ENCODE data around the gene PIH1D2. TPM values are rescaled to one million over a fixed set of nuclear protein-coding genes. Genes with fewer than 3 reads are reported as not detected.
"Not testable (repeated sequence)": the region's sequence is repeated elsewhere in the genome, so short reads cannot be mapped to it uniquely, and the experiment has no call there.

Gene PIH1D2
- total RNA-seq, 4 donors from 2014 or later: 0.48 to 2.4 (median 1.8) TPM; not detected in 1

DNA sequence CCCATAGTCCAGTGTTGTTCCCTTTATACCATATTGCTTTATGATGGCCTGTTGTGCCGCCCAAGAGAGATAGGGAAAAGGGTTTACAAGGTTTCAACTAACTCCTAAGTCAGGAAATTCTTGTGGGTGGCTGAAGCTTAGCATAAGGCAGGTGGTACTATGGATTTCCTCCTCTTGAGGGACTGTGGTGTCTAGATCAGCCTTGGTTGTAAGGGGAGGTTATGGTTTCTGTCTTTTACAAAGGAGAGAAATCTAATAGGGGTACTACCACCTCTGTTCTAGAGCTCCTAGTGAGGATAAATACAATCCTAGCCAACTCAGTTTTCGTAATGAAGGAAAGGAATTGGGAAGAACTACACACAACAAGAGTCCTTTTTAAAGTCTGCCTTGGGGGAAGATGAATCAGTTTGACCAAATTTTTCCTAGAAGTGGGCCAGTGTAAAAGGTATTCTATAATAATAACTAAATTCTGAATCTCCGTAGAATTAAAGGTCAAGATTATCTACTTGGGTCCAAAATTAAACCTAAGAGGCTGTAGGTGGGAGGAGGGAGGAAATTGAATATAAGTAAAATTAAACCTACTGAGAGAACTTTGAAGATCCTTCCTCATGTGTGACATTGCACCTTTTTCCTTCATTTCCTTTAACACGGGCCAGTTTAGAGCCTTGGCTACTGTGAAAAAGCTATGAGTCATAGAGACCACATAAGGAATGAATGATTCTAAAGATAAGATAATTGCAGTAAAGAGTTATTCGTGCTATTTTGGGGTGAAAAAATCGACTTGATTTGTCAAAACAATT is 31.5 kb downstream of the PIH1D2 start:
- DNase-seq (ENCODE audit: low spot score) (no peak), ATAC-seq (ENCODE audit: low FRiP score) (no peak)
- TF ChIP-seq CTCF (IDR thresholded peaks at IDR 0.05): no peak

GRCh38 chr11:112037527-112037926 is 36.3 kb downstream of the PIH1D2 start:
- no peak for TF ChIP-seq CTCF (IDR thresholded peaks at IDR 0.05)
- no peak for DNase-seq (ENCODE audit: low spot score)
- no peak for ATAC-seq (ENCODE audit: low FRiP score)

DNA sequence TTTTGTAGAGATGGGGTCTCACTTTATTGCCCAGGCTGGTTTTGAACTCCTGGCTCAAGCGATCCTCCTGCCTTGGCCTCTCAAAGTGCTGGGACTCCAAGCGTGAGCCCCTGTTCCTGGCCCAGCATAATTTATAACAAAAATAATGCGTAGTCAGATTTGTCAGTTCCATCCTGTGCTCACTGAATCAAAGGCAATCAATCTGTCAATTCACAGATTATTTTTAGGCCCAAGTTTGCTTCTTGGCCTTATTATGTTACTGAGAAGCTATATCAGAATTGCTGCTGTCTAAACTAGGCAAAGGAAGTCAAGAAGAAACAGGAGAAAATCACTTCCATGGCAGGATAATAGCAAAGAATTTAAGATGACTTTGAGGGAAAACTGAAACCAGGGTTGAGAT is 39.9 kb downstream of the PIH1D2 start:
- no peak for TF ChIP-seq CTCF (IDR thresholded peaks at IDR 0.05)
- DNase-seq (ENCODE audit: low spot score): no peak
- no peak for ATAC-seq (ENCODE audit: low FRiP score)

- ATAC-seq (ENCODE audit: low FRiP score): no peak
- no peak for DNase-seq (ENCODE audit: low spot score)
- TF ChIP-seq CTCF (IDR thresholded peaks at IDR 0.05): no peak
These were observed 44.4 kb downstream of the PIH1D2 start for GRCh38 chr11:112029460-112029859.

DNA sequence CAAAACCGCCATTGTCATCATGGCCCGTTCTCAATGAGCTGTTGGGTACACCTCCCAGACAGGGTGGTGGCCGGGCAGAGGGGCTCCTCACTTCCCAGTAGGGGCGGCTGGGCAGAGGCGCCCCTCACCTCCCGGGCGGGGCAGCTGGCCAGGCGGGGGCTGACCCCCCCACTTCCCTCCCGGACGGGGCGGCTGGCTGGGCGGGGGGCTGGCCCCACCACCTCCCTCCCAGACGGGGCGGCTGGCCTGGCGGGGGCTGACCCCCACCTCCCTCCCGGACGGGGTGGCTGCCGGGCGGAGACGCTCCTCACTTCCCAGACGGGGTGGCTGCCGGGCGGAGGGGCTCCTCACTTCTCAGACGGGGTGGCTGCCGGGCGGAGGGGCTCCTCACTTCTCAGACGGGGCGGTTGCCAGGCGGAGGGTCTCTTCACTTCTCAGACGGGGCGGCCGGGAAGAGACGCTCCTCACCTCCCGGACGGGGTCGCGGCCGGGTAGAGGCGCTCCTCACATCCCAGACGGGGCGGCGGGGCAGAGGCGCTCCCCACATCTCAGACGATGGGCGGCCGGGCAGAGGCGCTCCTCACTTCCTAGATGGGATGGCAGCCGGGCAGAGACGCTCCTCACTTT is 46.9 kb downstream of the PIH1D2 start:
- DNase-seq (ENCODE audit: low spot score); ATAC-seq (ENCODE audit: low FRiP score): not testable (repeated sequence)

- ATAC-seq (ENCODE audit: low FRiP score) (peak; percentile 17), DNase-seq (ENCODE audit: low spot score) (no peak)
- no peak for TF ChIP-seq CTCF (IDR thresholded peaks at IDR 0.05)
These were observed 48.1 kb downstream of the PIH1D2 start for GRCh38 chr11:112025707-112026106.

- ATAC-seq (ENCODE audit: low FRiP score): peak; percentile 94
- DNase-seq (ENCODE audit: low spot score): peak; percentile 71
- TF ChIP-seq CTCF (IDR thresholded peaks at IDR 0.05): no peak
These were observed 48.8 kb downstream of the PIH1D2 start, which contains the start of gene DLAT for GRCh38 chr11:112024773-112025678. Gene DLAT, plus strand, starts transcription at chr11:112025408. Its CDS starts 65 bp downstream, at chr11:112025473.

Data from omental fat pad (tissue), 4 donors.